Measurements from ENCODE around the gene CDK8.
"Not testable (repeated sequence)": the region's sequence is repeated elsewhere in the genome, so short reads cannot be mapped to it uniquely, and the experiment has no call there.

The CDK8 gene

GRCh38 chr13:26253787-26254582 lies at the start of gene CDK8:
Gene CDK8, plus strand, starts transcription at chr13:26254129. Its CDS starts 513 bp downstream, at chr13:26254642.
- DNase-seq, result peak; percentile 95

GRCh38 chr13:26208287-26208686 lies 45.6 kb upstream of the CDK8 start:
- DNase-seq, result no peak

- DNase-seq, result no peak
Measured at GRCh38 chr13:26213345-26213744, 40.6 kb upstream of the CDK8 start.

GRCh38 chr13:26213982-26214381 lies 39.9 kb upstream of the CDK8 start:
- no peak for DNase-seq

GRCh38 chr13:26216042-26216441 lies 37.9 kb upstream of the CDK8 start:
- no peak for DNase-seq

GRCh38 chr13:26219726-26220125 lies 34.2 kb upstream of the CDK8 start:
- no peak for DNase-seq

GRCh38 chr13:26220575-26220974 lies 33.4 kb upstream of the CDK8 start:
- DNase-seq, result no peak

- DNase-seq, result peak; percentile 73
Measured at GRCh38 chr13:26221399-26221720, 32.6 kb upstream of the CDK8 start.

- peak; percentile 92 for DNase-seq
Measured at GRCh38 chr13:26221721-26222519, 32.0 kb upstream of the CDK8 start, which contains the start of gene RNF6. Gene RNF6, minus strand, starts transcription at chr13:26222314. Its CDS starts 2,665 bp downstream, at chr13:26219649.

GRCh38 chr13:26222520-26223046 lies 31.3 kb upstream of the CDK8 start:
- no peak for DNase-seq

GRCh38 chr13:26225896-26226617 lies 27.9 kb upstream of the CDK8 start:
- no peak for DNase-seq

- DNase-seq, result no peak
Measured at GRCh38 chr13:26227166-26227971, 26.6 kb upstream of the CDK8 start.

- no peak for DNase-seq
Measured at GRCh38 chr13:26228096-26228495, 25.8 kb upstream of the CDK8 start.

- DNase-seq, result no peak
Measured at GRCh38 chr13:26229080-26229615, 24.8 kb upstream of the CDK8 start.

GRCh38 chr13:26230703-26231102 lies 23.2 kb upstream of the CDK8 start:
- DNase-seq, result no peak

GRCh38 chr13:26236296-26236695 lies 17.6 kb upstream of the CDK8 start:
- DNase-seq, result no peak

GRCh38 chr13:26246154-26246553 lies 7.8 kb upstream of the CDK8 start:
- no peak for DNase-seq

- DNase-seq, result no peak
Measured at GRCh38 chr13:26247011-26247410, 6.9 kb upstream of the CDK8 start.

GRCh38 chr13:26247608-26248007 lies 6.3 kb upstream of the CDK8 start:
- no peak for DNase-seq

GRCh38 chr13:26249551-26249950 lies 4.4 kb upstream of the CDK8 start:
- no peak for DNase-seq

GRCh38 chr13:26252006-26252405 lies 1.9 kb upstream of the CDK8 start:
- DNase-seq, result not testable (repeated sequence)

GRCh38 chr13:26253262-26253786 lies 605 bp upstream of the CDK8 start:
- DNase-seq, result no peak

All from SHP77 treated with DMSO at 0.1 percent for 48 hours (cell line).